Karpas-422 (cell line): ENCODE measurements around the gene LSM14B. TPM values are rescaled to one million over a fixed set of nuclear protein-coding genes. Genes with fewer than 3 reads are reported as not detected.
"Not testable (repeated sequence)": the region's sequence is repeated elsewhere in the genome, so short reads cannot be mapped to it uniquely, and the experiment has no call there.

Source experiments
- DNase-seq: peaks from one replicate; pipeline ENCODE4 v3.0.0-alpha.2; 2015
- H2AFZ ChIP-seq: fragments of 200-600 bp; sonication (generic); 2 replicates; pipeline ENCODE4 v1.6.1; 2014; ENCODE audit warnings: antibody characterized with exemption, low read length, mixed read lengths
- H3K27ac ChIP-seq: fragments of 200-600 bp; sonication (generic); 2 replicates; pipeline ENCODE4 v1.5.1; 2014; ENCODE audit warnings: mild to moderate bottlenecking, low read length, moderate library complexity
- H3K27me3 ChIP-seq: fragments of 200-600 bp; sonication (generic); 2 replicates; pipeline ENCODE4 v1.6.1; 2014; ENCODE audit warnings: low read length, mixed read lengths
- H3K36me3 ChIP-seq: fragments of 200-600 bp; sonication (generic); 2 replicates; pipeline ENCODE4 v1.6.1; 2014; ENCODE audit warnings: low read length, mixed read lengths; ENCODE audit not compliant: insufficient read depth
- H3K4me1 ChIP-seq: fragments of 200-600 bp; sonication (generic); 2 replicates; pipeline ENCODE4 v1.6.1; 2014; ENCODE audit warnings: mild to moderate bottlenecking, low read length, mixed read lengths
- H3K4me2 ChIP-seq: fragments of 200-600 bp; sonication (generic); 2 replicates; pipeline ENCODE4 v1.6.1; 2014; ENCODE audit warnings: low read length, low read depth, mild to moderate bottlenecking; ENCODE audit not compliant: poor library complexity, severe bottlenecking
- H3K4me3 ChIP-seq: fragments of 200-600 bp; sonication (generic); 2 replicates; pipeline ENCODE4 v1.5.1; 2014; ENCODE audit warnings: mild to moderate bottlenecking, antibody characterized with exemption, low read length, mixed read lengths
- H3K79me2 ChIP-seq: fragments of 200-600 bp; sonication (generic); 2 replicates; pipeline ENCODE4 v1.6.1; 2014; ENCODE audit warnings: mild to moderate bottlenecking, low read length, mixed read lengths
- H3K9ac ChIP-seq: fragments of 200-600 bp; sonication (generic); 2 replicates; pipeline ENCODE4 v1.6.0; 2014; ENCODE audit warnings: low read length
- H3K9me2 ChIP-seq: fragments of 200-600 bp; sonication (generic), shearing (Covaris generic); replicated peaks from 2 replicates; pipeline ENCODE4 v1.6.0; 2014; ENCODE audit warnings: mild to moderate bottlenecking, low read length, moderate library complexity; ENCODE audit not compliant: insufficient read depth
- H3K9me3 ChIP-seq: fragments of 300-700, 200-600 bp; sonication (generic); 2 replicates; pipeline ENCODE4 v1.6.1; 2014; ENCODE audit warnings: low read length, mixed read lengths
- H4K20me1 ChIP-seq: fragments of 200-600 bp; sonication (generic); 2 replicates; pipeline ENCODE4 v1.6.1; 2014; ENCODE audit warnings: mild to moderate bottlenecking, antibody characterized with exemption, low read length, low read depth; ENCODE audit not compliant: insufficient read depth
- total RNA-seq: library from RNA; depleted of rRNA; stranded (reverse); fragments of >200 nt; shearing (Covaris generic); gene quantifications from 2 replicates; pipeline ENCODE4 v1.2.3, GENCODE V29; 2014; ENCODE audit warnings: low replicate concordance

Gene LSM14B
- total RNA-seq, 1 experiment from 2014 or later: 16.1 TPM

DNA sequence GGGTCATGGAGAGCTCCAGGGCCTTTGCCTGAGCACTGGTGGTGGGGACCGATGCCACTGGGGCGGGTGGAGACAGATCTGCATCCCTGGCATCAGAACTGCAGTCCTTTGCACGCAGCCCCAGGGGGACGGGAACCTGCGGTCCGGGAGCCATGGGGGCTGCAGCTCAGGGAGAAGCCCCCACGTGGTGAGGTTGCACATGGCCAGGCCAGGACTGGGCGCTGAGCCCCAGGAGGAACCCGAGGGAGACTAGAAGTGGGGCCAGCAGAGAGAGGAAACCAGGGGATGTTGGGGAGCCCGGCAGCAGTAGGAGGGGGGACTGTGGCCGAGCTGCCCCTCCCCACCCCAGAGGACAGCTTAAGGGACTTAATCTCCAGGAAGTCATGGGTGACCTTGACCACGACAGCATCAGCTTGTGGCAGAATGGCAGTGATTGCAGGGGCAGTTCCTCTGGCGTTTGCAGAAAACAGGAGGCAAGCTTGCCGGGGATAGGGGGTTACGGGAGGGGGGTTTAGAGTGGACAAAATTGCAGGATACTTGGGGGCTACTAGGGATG, 18.0 kb upstream of the LSM14B start:
- no peak for DNase-seq
- Histone ChIP-seq H3K4me1 (no peaks in the 10 kb centered on the region), H3K27ac (no peak overlapping the region), H3K27me3 (no peaks in the 10 kb centered on the region; the same call in 1 of the 2 replicates), H3K9me3 (peaks cover 26% of the 10 kb centered on the region), H3K9me2 (no peaks in the 10 kb centered on the region), H3K4me2 (no peak overlapping the region), H2AFZ (no peak overlapping the region), H3K79me2 (no peaks in the 10 kb centered on the region), H4K20me1 (no peaks in the 10 kb centered on the region), H3K36me3 (no peaks in the 10 kb centered on the region), H3K4me3 (no peak overlapping the region), H3K9ac (no peak overlapping the region)

DNA sequence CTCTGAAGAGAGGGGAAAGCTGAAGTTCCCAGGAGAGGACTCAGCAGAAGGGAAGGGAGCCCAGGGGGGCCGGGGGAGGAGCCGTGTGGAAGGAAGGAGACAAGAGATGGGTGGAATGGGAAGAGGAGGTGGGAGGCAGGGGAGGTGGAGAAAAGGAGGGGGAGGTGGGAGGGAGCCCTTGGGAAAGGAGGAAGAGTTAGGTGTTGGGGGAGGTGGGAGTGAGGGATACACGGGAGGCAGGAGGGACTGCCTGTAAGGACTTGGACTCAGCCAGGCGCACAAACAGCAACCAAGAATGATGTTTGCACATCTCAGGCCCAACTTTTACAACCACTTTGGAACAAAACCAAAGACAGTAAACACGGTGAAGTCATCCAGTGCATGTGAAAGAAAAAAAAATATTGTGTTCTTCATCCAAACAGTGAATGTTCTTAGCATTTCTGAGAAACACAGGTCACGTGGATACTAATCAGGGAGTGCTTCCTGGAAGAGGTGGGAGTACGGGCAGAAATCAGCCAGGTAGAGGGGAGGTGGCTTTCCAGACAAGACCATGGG, 17.4 kb upstream of the LSM14B start:
- H2AFZ ChIP-seq: no peak overlapping the region
- H3K9me2 ChIP-seq: no peaks in the 10 kb centered on the region
- no peak overlapping the region for H3K27ac ChIP-seq
- H3K4me1 ChIP-seq: no peaks in the 10 kb centered on the region
- H3K4me2 ChIP-seq: no peak overlapping the region
- no peaks in the 10 kb centered on the region for H4K20me1 ChIP-seq
- no peaks in the 10 kb centered on the region for H3K36me3 ChIP-seq
- H3K4me3 ChIP-seq: no peak overlapping the region
- no peaks in the 10 kb centered on the region; the same call in 1 of the 2 replicates for H3K27me3 ChIP-seq
- H3K9ac ChIP-seq: no peak overlapping the region
- DNase-seq: no peak
- peaks cover 29% of the 10 kb centered on the region for H3K9me3 ChIP-seq
- no peaks in the 10 kb centered on the region for H3K79me2 ChIP-seq

DNA sequence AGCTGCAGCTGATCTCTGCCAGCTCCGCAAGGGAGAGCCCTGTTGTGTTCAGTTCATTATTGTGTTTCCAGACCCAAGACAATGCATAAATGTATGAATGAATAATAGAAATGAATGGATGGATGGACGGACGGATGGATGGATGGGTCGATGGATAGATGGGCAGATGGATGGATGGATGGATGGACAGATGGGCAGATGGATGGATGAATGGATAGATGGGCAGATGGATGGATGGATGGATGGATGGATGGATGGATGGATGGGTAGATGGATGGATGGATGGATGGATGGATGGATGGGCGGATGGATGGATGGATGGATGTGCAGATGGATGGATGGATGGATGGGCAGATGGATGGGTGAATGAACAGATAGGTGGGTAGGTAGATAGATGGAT, 16.7 kb upstream of the LSM14B start:
- no peaks in the 10 kb centered on the region; the same call in 1 of the 2 replicates for H3K27me3 ChIP-seq
- H3K79me2 ChIP-seq: no peaks in the 10 kb centered on the region
- no peaks in the 10 kb centered on the region for H4K20me1 ChIP-seq
- no peaks in the 10 kb centered on the region for H3K4me1 ChIP-seq
- peaks cover 29% of the 10 kb centered on the region for H3K9me3 ChIP-seq
- H2AFZ ChIP-seq: no peak overlapping the region
- DNase-seq: no peak
- H3K9ac ChIP-seq: no peak overlapping the region
- no peaks in the 10 kb centered on the region for H3K9me2 ChIP-seq
- H3K4me3 ChIP-seq: no peak overlapping the region
- H3K4me2 ChIP-seq: no peak overlapping the region
- H3K27ac ChIP-seq: no peak overlapping the region
- H3K36me3 ChIP-seq: no peaks in the 10 kb centered on the region

DNA sequence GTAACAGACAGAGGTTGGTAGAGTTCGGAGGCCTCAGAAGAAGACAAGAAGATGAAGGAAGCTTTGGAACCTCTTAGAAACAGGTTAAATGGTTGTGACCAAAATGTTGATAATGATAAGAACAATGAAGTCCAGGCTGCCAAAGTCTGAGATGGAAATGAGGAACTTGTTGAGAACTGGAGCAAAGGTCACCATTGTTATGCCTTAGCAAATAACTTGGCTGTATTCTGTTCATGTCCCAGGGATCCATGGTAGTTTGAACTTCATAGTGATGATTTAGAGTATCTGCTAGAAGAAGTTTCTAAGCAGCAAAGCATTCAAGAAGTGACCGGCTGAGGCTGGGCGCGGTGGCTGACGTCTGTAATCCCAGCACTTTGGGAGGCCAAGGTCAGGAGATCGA, 11.1 kb upstream of the LSM14B start:
- Histone ChIP-seq H3K9me3 (peaks cover 36% of the 10 kb centered on the region), H4K20me1 (no peaks in the 10 kb centered on the region), H3K36me3 (no peaks in the 10 kb centered on the region), H3K9ac (no peak overlapping the region), H3K4me1 (no peaks in the 10 kb centered on the region), H3K4me3 (no peak overlapping the region), H2AFZ (no peak overlapping the region), H3K4me2 (no peak overlapping the region), H3K79me2 (no peaks in the 10 kb centered on the region), H3K27me3 (no peaks in the 10 kb centered on the region; the same call in 1 of the 2 replicates), H3K27ac (no peak overlapping the region), H3K9me2 (no peaks in the 10 kb centered on the region)
- no peak for DNase-seq

DNA sequence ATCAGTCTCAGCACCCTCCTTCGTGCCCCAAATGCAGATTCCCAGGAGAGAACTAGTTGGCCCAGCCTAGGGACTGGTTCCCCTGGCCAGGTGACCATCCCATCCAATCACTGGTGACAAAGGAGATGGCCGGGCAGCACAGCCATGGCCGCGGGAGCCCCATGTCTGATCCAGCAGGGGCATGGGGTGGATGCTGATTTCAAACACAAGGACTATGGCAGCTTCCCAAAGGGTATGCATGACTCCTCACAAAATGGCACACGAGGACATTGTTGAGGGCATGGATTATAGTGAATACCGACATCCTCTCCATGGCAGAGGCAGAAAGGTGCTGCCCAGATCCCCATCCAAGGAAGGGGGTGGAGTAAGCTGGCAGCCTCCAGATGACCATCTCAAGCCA, 9.9 kb upstream of the LSM14B start:
- no peak overlapping the region for H2AFZ ChIP-seq
- DNase-seq: no peak
- H3K36me3 ChIP-seq: no peaks in the 10 kb centered on the region
- no peak overlapping the region for H3K4me3 ChIP-seq
- H3K9me2 ChIP-seq: no peaks in the 10 kb centered on the region
- H3K4me2 ChIP-seq: no peak overlapping the region
- no peak overlapping the region for H3K9ac ChIP-seq
- no peak overlapping the region for H3K27ac ChIP-seq
- no peaks in the 10 kb centered on the region for H4K20me1 ChIP-seq
- H3K27me3 ChIP-seq: no peaks in the 10 kb centered on the region; the same call in 1 of the 2 replicates
- H3K4me1 ChIP-seq: no peaks in the 10 kb centered on the region
- H3K9me3 ChIP-seq: peaks cover 31% of the 10 kb centered on the region
- H3K79me2 ChIP-seq: no peaks in the 10 kb centered on the region

DNA sequence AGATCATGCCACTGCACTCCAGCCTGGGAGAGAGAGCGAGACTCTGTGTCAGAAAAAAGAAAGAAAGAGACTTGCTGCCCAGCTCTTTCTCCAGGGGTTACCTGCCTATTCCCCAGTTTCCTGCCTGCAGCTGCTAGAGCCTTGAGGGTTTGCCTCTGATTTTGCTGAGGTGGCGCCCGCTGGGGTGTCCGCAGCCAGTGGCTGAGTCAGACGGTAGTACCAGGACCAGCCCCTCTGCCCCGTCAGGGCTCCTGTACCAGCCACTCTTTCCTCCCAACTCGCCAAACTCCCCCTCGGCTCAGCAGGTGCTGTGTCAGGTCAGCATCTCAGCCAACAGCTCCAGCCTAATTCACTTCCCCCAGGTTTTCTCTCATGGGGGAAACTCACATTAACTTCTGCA, 7.4 kb upstream of the LSM14B start:
- no peak overlapping the region for H2AFZ ChIP-seq
- no peaks in the 10 kb centered on the region for H4K20me1 ChIP-seq
- H3K79me2 ChIP-seq: no peaks in the 10 kb centered on the region
- no peaks in the 10 kb centered on the region; the same call in 1 of the 2 replicates for H3K27me3 ChIP-seq
- DNase-seq: no peak
- H3K27ac ChIP-seq: no peak overlapping the region
- H3K4me1 ChIP-seq: no peaks in the 10 kb centered on the region
- H3K9ac ChIP-seq: no peak overlapping the region
- peaks cover 14% of the 10 kb centered on the region; the same call in 1 of the 2 replicates for H3K9me3 ChIP-seq
- no peak overlapping the region for H3K4me2 ChIP-seq
- H3K9me2 ChIP-seq: no peaks in the 10 kb centered on the region
- H3K4me3 ChIP-seq: no peak overlapping the region
- H3K36me3 ChIP-seq: no peaks in the 10 kb centered on the region

DNA sequence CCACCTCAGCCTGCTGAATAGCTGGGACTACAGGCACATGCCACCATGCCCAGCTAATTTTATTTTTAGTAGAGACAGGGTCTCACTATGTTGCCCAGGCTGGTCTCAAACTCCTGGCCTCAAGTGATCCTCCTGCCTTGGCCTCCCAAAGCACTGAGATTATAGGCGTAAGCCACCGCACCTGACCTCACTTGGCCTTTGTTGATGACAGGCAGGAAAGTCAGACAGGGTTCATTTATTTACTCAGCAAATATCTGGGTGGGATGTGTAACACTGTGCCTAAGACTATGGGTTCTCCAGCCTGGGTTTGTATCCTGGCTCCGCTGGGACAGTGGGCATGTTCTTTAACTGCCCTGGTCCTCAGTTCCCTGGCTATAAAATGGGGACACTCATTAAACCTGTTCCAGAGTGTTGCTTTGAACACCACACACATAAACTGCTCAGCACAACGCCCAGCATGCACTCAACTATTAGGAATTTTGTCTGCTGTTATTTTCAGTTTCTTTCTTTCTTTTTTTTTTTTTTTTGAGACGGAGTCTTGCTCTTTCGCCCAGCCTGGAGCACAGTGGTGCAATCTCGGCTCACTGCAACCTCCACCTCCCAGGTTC, 6.4 kb upstream of the LSM14B start:
- not testable (repeated sequence) for H2AFZ ChIP-seq, H3K27me3 ChIP-seq, H3K27ac ChIP-seq, H3K9me2 ChIP-seq, H3K4me1 ChIP-seq, H4K20me1 ChIP-seq, H3K4me2 ChIP-seq, DNase-seq, H3K9ac ChIP-seq, H3K79me2 ChIP-seq, H3K36me3 ChIP-seq, H3K4me3 ChIP-seq
- H3K9me3 ChIP-seq: peaks cover 14% of the 10 kb centered on the region; the same call in 1 of the 2 replicates

DNA sequence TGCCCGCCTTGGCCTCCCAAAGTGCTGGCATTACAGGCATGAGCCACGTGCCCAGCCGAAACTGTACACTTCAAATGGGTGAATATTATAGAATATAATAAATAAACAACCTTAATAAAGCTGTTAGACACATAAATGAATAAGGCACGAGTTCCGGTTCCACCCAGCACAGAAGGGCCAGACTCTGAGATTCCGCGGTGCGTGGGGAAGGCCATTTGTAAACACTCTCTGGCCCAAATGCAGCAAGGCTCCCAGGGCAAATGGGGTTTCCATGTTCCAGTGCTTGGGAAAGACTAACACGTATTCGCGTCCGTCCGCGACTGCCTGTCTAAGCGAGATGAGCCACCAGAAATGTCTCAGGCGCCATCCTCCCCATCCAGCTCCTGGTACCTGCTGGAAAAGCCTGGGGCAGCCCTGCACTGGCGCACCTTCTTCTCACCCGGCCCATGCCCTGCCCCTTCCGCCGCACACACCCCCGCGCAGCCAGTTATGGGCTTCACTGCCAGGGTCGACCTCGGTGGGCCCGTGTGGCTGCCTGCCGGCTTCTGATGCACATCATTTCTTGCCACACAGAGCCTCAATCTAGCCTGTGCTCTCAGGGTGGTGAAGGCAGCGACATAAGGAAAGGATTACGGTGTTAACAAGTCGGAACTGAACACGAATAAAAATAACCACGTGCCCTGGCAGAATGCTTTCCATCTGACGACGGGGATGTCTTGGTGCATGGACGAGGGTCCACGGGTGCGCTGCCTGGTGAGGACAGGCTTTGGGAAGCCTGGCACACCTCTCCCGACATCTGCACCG, 5.5 kb upstream of the LSM14B start:
- Histone ChIP-seq H3K27ac (no peak overlapping the region), H3K9me2 (no peaks in the 10 kb centered on the region), H3K27me3 (no peaks in the 10 kb centered on the region; the same call in 1 of the 2 replicates), H3K4me3 (no peak overlapping the region), H3K4me2 (no peak overlapping the region), H3K36me3 (no peaks in the 10 kb centered on the region), H2AFZ (no peak overlapping the region), H3K4me1 (peaks cover 9% of the 10 kb centered on the region), H3K79me2 (no peaks in the 10 kb centered on the region), H3K9me3 (peaks cover 10% of the 10 kb centered on the region; the same call in 1 of the 2 replicates), H4K20me1 (no peaks in the 10 kb centered on the region), H3K9ac (no peak overlapping the region)
- no peak for DNase-seq
